K562 (cell line): ENCODE measurements around the gene ALDH1A3. TPM values are rescaled to one million over a fixed set of nuclear protein-coding genes. Genes with fewer than 3 reads are reported as not detected.

Source experiments
- ATAC-seq: fragments of 200-7000 bp; cut with Tn5 transposase; 3 replicates; pipeline ENCODE4 v1.9.1; 2020; ENCODE audit warnings: moderate library complexity
- BruUV-seq: library from RNA; stranded (reverse); fragments of 400-500 nt; replicated peaks from 2 replicates; lab custom pipeline; 2021; lab: Mats Ljungman, UMichigan
- CTCF ChIA-PET: fragments of 300-600 bp; formaldehyde crosslinking; extraction: SDS; loops from one replicate; lab custom pipeline; 2021; ENCODE audit warnings: low intra/inter-chr PET ratio; lab: Yijun Ruan, JAX
- POLR2A ChIA-PET: fragments of 300-600, 350-650 bp; sonication (Branson Sonifier 250); formaldehyde crosslinking; extraction: SDS; loops from one replicate; lab custom pipeline; 2021; ENCODE audit warnings: antibody characterized with exemption, inconsistent platforms; lab: Yijun Ruan, JAX
- DNase-seq, 4 experiments: peaks; one replicate each; pipeline versions ENCODE4 v3.0.0 to v3.0.0-alpha.2; 2011 to 2018; ENCODE audit warnings: low spot score in 3 of 4, mixed read lengths in 3 of 4; ENCODE audit errors: extremely low read depth in 1 of 4
- FAIRE-seq: peaks from 2 replicates; lab custom pipeline; 2011; peaks lifted over from hg19 to GRCh38; lab: Jason Lieb, UNC
- H2AFZ ChIP-seq: 2 replicates; pipeline ENCODE4 v1.6.0; 2011; ENCODE audit warnings: low read depth, low read length, control low read depth, inconsistent platforms
- H3K27ac ChIP-seq: fragments of 200-600 bp; 3 replicates; pipeline ENCODE4 v1.8.0; 2011; ENCODE audit warnings: low read depth, mild to moderate bottlenecking, control low read depth, inconsistent platforms, low read length, moderate library complexity, mixed read lengths; ENCODE audit errors: extremely low read depth
- H3K27me3 ChIP-seq, 2 experiments: fragments of 300-600 bp in 1 of 2; 2 replicates in 1 of 2; 3 replicates in 1 of 2; pipeline versions ENCODE4 v1.6.0 to v1.8.0; 2011; ENCODE audit warnings: inconsistent platforms in 2 of 2, low read length in 2 of 2, mild to moderate bottlenecking in 1 of 2, mixed read lengths in 1 of 2, moderate library complexity in 1 of 2; ENCODE audit not compliant: control insufficient read depth in 2 of 2, insufficient read depth in 2 of 2
- H3K36me3 ChIP-seq: fragments of 300-600 bp; 3 replicates; pipeline ENCODE4 v1.8.0; 2011; ENCODE audit warnings: mild to moderate bottlenecking, low read length, inconsistent platforms; ENCODE audit not compliant: control insufficient read depth, insufficient read depth
- H3K4me1 ChIP-seq, 2 experiments: fragments of 200-600 bp in 1 of 2; replicated peaks in 1 of 2; 2 replicates in 1 of 2; 3 replicates in 1 of 2; pipeline versions ENCODE4 v1.5.1 to v1.8.0; 2011; ENCODE audit warnings: inconsistent platforms in 2 of 2, low read length in 2 of 2, mild to moderate bottlenecking in 1 of 2, mixed read lengths in 1 of 2, moderate library complexity in 1 of 2; ENCODE audit not compliant: control insufficient read depth in 2 of 2, insufficient read depth in 2 of 2
- H3K4me2 ChIP-seq: 2 replicates; pipeline ENCODE4 v1.6.1; 2011; ENCODE audit warnings: low read length, control low read depth, inconsistent platforms, mixed read lengths; ENCODE audit not compliant: insufficient read depth
- H3K4me3 ChIP-seq: fragments of 200-600 bp; sonication (generic), shearing (Covaris generic); 2 replicates; pipeline ENCODE4 v1.5.1; 2016; ENCODE audit warnings: control low read depth, inconsistent platforms
- H3K79me2 ChIP-seq: fragments of 200-600 bp; 3 replicates; pipeline ENCODE4 v1.8.0; 2011; ENCODE audit warnings: low read length, inconsistent platforms; ENCODE audit not compliant: control insufficient read depth, insufficient read depth
- H3K9ac ChIP-seq, 2 experiments: 2 replicates each; pipeline versions ENCODE4 v1.6.0 to v1.6.1; 2011; ENCODE audit warnings: low read depth in 2 of 2, low read length in 2 of 2, control low read depth in 1 of 2, inconsistent platforms in 1 of 2, mild to moderate bottlenecking in 1 of 2, mixed read lengths in 1 of 2; ENCODE audit not compliant: insufficient read depth in 1 of 2
- H3K9me1 ChIP-seq: one replicate; pipeline ENCODE4 v1.6.0; 2011; ENCODE audit warnings: inconsistent platforms, mild to moderate bottlenecking, low read length, moderate library complexity; ENCODE audit not compliant: control insufficient read depth, insufficient read depth
- H3K9me3 ChIP-seq: replicated peaks from 2 replicates; pipeline ENCODE4 v1.5.1; 2011; ENCODE audit warnings: low read depth, low read length, inconsistent platforms; ENCODE audit not compliant: control insufficient read depth, insufficient read depth
- H4K20me1 ChIP-seq: replicated peaks from 2 replicates; pipeline ENCODE4 v1.6.1; 2011; ENCODE audit warnings: low read length, inconsistent platforms, mixed read lengths; ENCODE audit not compliant: control insufficient read depth, insufficient read depth
- EWSR1 ChIP-seq: fragments of 450-650 bp; IDR thresholded peaks from 2 replicates; pipeline ENCODE4 v1.6.1; 2018; ENCODE audit warnings: borderline replicate concordance, mild to moderate bottlenecking, low read depth, moderate library complexity; ENCODE audit not compliant: partially characterized antibody
- HDAC3 ChIP-seq: fragments of 450-650 bp; IDR thresholded peaks from 2 replicates; pipeline ENCODE4 v1.6.1; 2018; ENCODE audit warnings: borderline replicate concordance, mild to moderate bottlenecking, moderate library complexity; ENCODE audit not compliant: partially characterized antibody
- ILK ChIP-seq: fragments of 450-650 bp; IDR thresholded peaks from 2 replicates; pipeline ENCODE4 v1.6.1; 2016; ENCODE audit warnings: missing genetic modification characterization, low read depth, mild to moderate bottlenecking, missing compliant biosample characterization, moderate library complexity, borderline replicate concordance
- NFXL1 ChIP-seq: fragments of 450-650 bp; formaldehyde crosslinking; IDR thresholded peaks from 2 replicates; pipeline ENCODE4 v1.4.0; 2021; ENCODE audit warnings: mild to moderate bottlenecking
- SMAD1 ChIP-seq: fragments of 150-350 bp; IDR thresholded peaks from 2 replicates; pipeline ENCODE4 v1.6.1; 2014; ENCODE audit warnings: low read length, low read depth; ENCODE audit not compliant: partially characterized antibody
- WGBS: fragments of 100-300 bp; shearing (Covaris generic); methylation state at CpG from one replicate; pipeline ENCODE4 v1.1.6; 2016; ENCODE audit warnings: low coverage, mixed read lengths; ENCODE audit not compliant: insufficient coverage; ENCODE audit errors: missing lambda C conversion rate; 5-methylcytosine and 5-hydroxymethylcytosine counted together
- in situ Hi-C: fragments of 300-500 bp; cut with MboI; formaldehyde crosslinking; loops from 4 replicates; pipeline ENCODE4 v1.15.0; 2018; ENCODE audit warnings: inconsistent platforms, mixed read lengths
- intact Hi-C: fragments of 100-400 bp; cut with micrococcal nuclease; formaldehyde crosslinking; loops from 2 replicates; pipeline ENCODE4 v1.14.2; 2022
- polyA plus RNA-seq, 8 experiments: library from polyadenylated mRNA; depleted of rRNA in 4 of 8; stranded (reverse) in 5 of 8; unstranded in 3 of 8; fragments of >200 nt; fragmentation: Nextera tagmentation in 2 of 8; fragmentation: Illumina TruSeq in 1 of 8; extraction: Ambion mirVana in 2 of 8; extraction: Trizol in 1 of 8; gene quantifications; 2 replicates each; pipeline versions ENCODE4 v1.2.1 to v1.2.3, GENCODE V29; 2011 to 2014; ENCODE audit warnings: inconsistent platforms in 1 of 8, missing spikeins in 1 of 8
- total RNA-seq, 7 experiments: library from RNA; depleted of rRNA in 6 of 7; stranded (reverse); fragments of >200 nt in 6 of 7; fragmentation: Illumina TruSeq in 2 of 7; extraction: Trizol in 2 of 7; gene quantifications; 2 replicates each; pipeline versions ENCODE4 v1.2.1 to v1.2.3, GENCODE V29; 2011 to 2021; ENCODE audit warnings: low replicate concordance in 1 of 7

Gene ALDH1A3
- total and polyA plus RNA-seq, 9 of the 15 experiments (the other 6 are each of a cell fraction or from before 2014, with no cell fraction given), result 0.38 TPM; not detected in 8

GRCh38 chr15:100880139-100880896 lies 687 bp downstream of the ALDH1A3 start:
- H4K20me1 ChIP-seq, result no peaks in the 10 kb centered on the region; the same call in 1 of the 2 replicates
- no peak overlapping the region for H2AFZ ChIP-seq
- 52% methylated on average over 32 of the region's 80 CpGs for WGBS
- no peak overlapping the region for H3K27ac ChIP-seq
- in situ Hi-C loops (no loop called here), intact Hi-C loops (no loop called here)
- H3K9ac ChIP-seq, result no peak overlapping the region
- H3K9me1 ChIP-seq, result peaks cover 3% of the 10 kb centered on the region
- no peaks in the 10 kb centered on the region for H3K9me3 ChIP-seq
- DNase-seq (no peak), FAIRE-seq (no peak), ATAC-seq (no peak)
- ChIA-PET POLR2A (interaction anchor here (0.6 to 0.7 kb wide), 2 partner anchors 9 to 1778 kb away, joined by 3 to 4 read pairs; no protein-coding TSS in a partner anchor), CTCF (no interaction called here)
- no TSS peak for BruUV-seq
- no peak overlapping the region for H3K4me3 ChIP-seq
- H3K4me1 ChIP-seq, result no peaks in the 10 kb centered on the region
- H3K79me2 ChIP-seq, result no peaks in the 10 kb centered on the region
- no peak overlapping the region for H3K4me2 ChIP-seq
- no peak for TF ChIP-seq EWSR1
- TF ChIP-seq HDAC3, result no peak
- no peak for TF ChIP-seq ILK (tag)
- TF ChIP-seq NFXL1, result no peak
- no peak for TF ChIP-seq SMAD1
- H3K27me3 ChIP-seq, result peaks cover 10 to 42% of the 10 kb centered on the region in 2 experiments
- no peaks in the 10 kb centered on the region for H3K36me3 ChIP-seq
